Endothelial cell of umbilical vein (primary cell): ENCODE results near the gene CCL4. TPM values are rescaled to one million over a fixed set of nuclear protein-coding genes. Genes with fewer than 3 reads are reported as not detected.

ENCODE experiments used
- BruUV-seq: library from RNA; stranded (reverse); fragments of 400-500 nt; replicated peaks from 2 replicates; lab custom pipeline; 2021; lab: Mats Ljungman, UMichigan
- CTCF ChIA-PET: fragments of 300-600, 350-600 bp; sonication (Branson Sonifier 250); formaldehyde crosslinking; loops from one replicate; lab custom pipeline; 2021; ENCODE audit warnings: antibody characterized with exemption, inconsistent platforms; lab: Charles Lee
- POLR2A ChIA-PET: fragments of 300-600, 350-600 bp; sonication (Branson Sonifier 250); formaldehyde crosslinking; loops from one replicate; lab custom pipeline; 2021; ENCODE audit warnings: antibody characterized with exemption, inconsistent platforms; lab: Charles Lee
- DNase-seq: peaks from one replicate; pipeline ENCODE4 v3.0.0-alpha.2; 2011; ENCODE audit warnings: low read depth, low spot score
- FAIRE-seq: peaks from 2 replicates; lab custom pipeline; 2011; peaks lifted over from hg19 to GRCh38; lab: Jason Lieb, UNC
- H2AFZ ChIP-seq: 2 replicates; pipeline ENCODE4 v1.6.0; 2012; ENCODE audit warnings: low read depth, low read length, control low read depth, inconsistent platforms
- H3K27ac ChIP-seq: 2 replicates; pipeline ENCODE4 v1.5.1; 2011; ENCODE audit warnings: low read depth, mild to moderate bottlenecking, control low read depth, low read length, moderate library complexity; ENCODE audit not compliant: insufficient read depth
- H3K27me3 ChIP-seq, 2 experiments: 2 replicates each; pipeline versions ENCODE4 v1.6.0 to v1.6.1; 2011; ENCODE audit warnings: low read length in 2 of 2, mixed read lengths in 1 of 2; ENCODE audit not compliant: control insufficient read depth in 2 of 2, insufficient read depth in 2 of 2
- H3K36me3 ChIP-seq, 2 experiments: 2 replicates in 1 of 2; 3 replicates in 1 of 2; pipeline ENCODE4 v1.5.1; 2011; ENCODE audit warnings: low read length in 2 of 2, mild to moderate bottlenecking in 1 of 2, moderate library complexity in 1 of 2; ENCODE audit not compliant: control insufficient read depth in 2 of 2, insufficient read depth in 2 of 2; ENCODE audit errors: extremely low read depth in 1 of 2
- H3K4me1 ChIP-seq: 3 replicates; pipeline ENCODE4 v1.5.1; 2011; ENCODE audit warnings: mild to moderate bottlenecking, low read length; ENCODE audit not compliant: control insufficient read depth, insufficient read depth; ENCODE audit errors: extremely low read depth
- H3K4me2 ChIP-seq: 2 replicates; pipeline ENCODE4 v1.6.1; 2011; ENCODE audit warnings: low read length, control low read depth, mixed read lengths; ENCODE audit not compliant: insufficient read depth
- H3K4me3 ChIP-seq, 3 experiments: fragments of 200-600 bp in 1 of 3; sonication (generic), shearing (Covaris generic) in 1 of 3; replicated peaks in 1 of 3; 2 replicates each; pipeline ENCODE4 v1.5.1; 2011 to 2016; ENCODE audit warnings: control low read depth in 3 of 3, low read length in 3 of 3, mild to moderate bottlenecking in 2 of 3, inconsistent platforms in 1 of 3, low read depth in 1 of 3, moderate library complexity in 1 of 3; ENCODE audit not compliant: insufficient read depth in 1 of 3
- H3K79me2 ChIP-seq: 2 replicates; pipeline ENCODE4 v1.6.0; 2012; ENCODE audit warnings: low read length, inconsistent platforms; ENCODE audit not compliant: control insufficient read depth, insufficient read depth
- H3K9ac ChIP-seq: replicated peaks from 2 replicates; pipeline ENCODE3; 2011; ENCODE audit warnings: low read length, control low read depth; ENCODE audit not compliant: insufficient read depth; ENCODE audit errors: extremely low read depth
- H3K9me1 ChIP-seq: replicated peaks from 3 replicates; pipeline ENCODE4 v1.6.0; 2011; ENCODE audit warnings: mild to moderate bottlenecking, low read length; ENCODE audit not compliant: control insufficient read depth, insufficient read depth; ENCODE audit errors: extremely low read depth
- H3K9me3 ChIP-seq: replicated peaks from 2 replicates; pipeline ENCODE4 v1.5.1; 2012; ENCODE audit warnings: low read length, inconsistent platforms; ENCODE audit not compliant: control insufficient read depth, insufficient read depth
- H4K20me1 ChIP-seq: replicated peaks from 2 replicates; pipeline ENCODE3; 2011; ENCODE audit warnings: mild to moderate bottlenecking, low read length; ENCODE audit not compliant: control insufficient read depth, insufficient read depth; ENCODE audit errors: extremely low read depth
- CTCF ChIP-seq, 2 donors: IDR thresholded peaks; 1 replicate in 1 of 2; 2 replicates in 1 of 2; pipeline ENCODE4 v1.5.1; 2011; ENCODE audit warnings: low read length in 2 of 2, mild to moderate bottlenecking in 2 of 2, moderate library complexity in 2 of 2, control low read depth in 1 of 2, inconsistent platforms in 1 of 2, low read depth in 1 of 2; ENCODE audit not compliant: insufficient read depth in 1 of 2; ENCODE audit errors: extremely low read depth in 1 of 2
- EZH2 ChIP-seq: IDR thresholded peaks from 2 replicates; pipeline ENCODE4 v1.6.1; 2012; ENCODE audit warnings: borderline replicate concordance, low read depth, mild to moderate bottlenecking, moderate library complexity, low read length, inconsistent platforms; ENCODE audit not compliant: severe bottlenecking
- FOS ChIP-seq: IDR thresholded peaks from 2 replicates; pipeline ENCODE4 v1.6.1; 2011; ENCODE audit warnings: mild to moderate bottlenecking, low read length, moderate library complexity, borderline replicate concordance; ENCODE audit not compliant: insufficient read depth
- GATA2 ChIP-seq: IDR thresholded peaks from 2 replicates; pipeline ENCODE4 v1.7.0; 2011; ENCODE audit warnings: low read depth, mild to moderate bottlenecking, moderate library complexity, mixed read lengths, low read length; ENCODE audit not compliant: insufficient read length, insufficient read depth
- JUN ChIP-seq: IDR thresholded peaks from 2 replicates; pipeline ENCODE4 v1.6.1; 2011; ENCODE audit warnings: borderline replicate concordance, low read depth; ENCODE audit not compliant: insufficient read length, insufficient read depth
- MYC ChIP-seq: IDR thresholded peaks from one replicate; pipeline ENCODE4 v1.6.1; 2011; ENCODE audit warnings: mild to moderate bottlenecking, low read depth, low read length
- POLR2A ChIP-seq: IDR thresholded peaks from 2 replicates; pipeline ENCODE4 v1.6.1; 2012; ENCODE audit warnings: low read depth, mild to moderate bottlenecking, control low read depth, low read length
- POLR2AphosphoS5 ChIP-seq: IDR thresholded peaks from 2 replicates; pipeline ENCODE4 v1.6.1; 2012; ENCODE audit warnings: low read depth, mild to moderate bottlenecking, control low read depth, low read length, moderate library complexity; ENCODE audit not compliant: insufficient read depth
- dilution Hi-C: fragments of 300-500 bp; cut with MboI; formaldehyde crosslinking; loops from one replicate; pipeline ENCODE4 v1.15.0; 2019; ENCODE audit warnings: low sequenced_read_pairs; ENCODE audit not compliant: extremely low pct_ligation_motif_present
- intact Hi-C: fragments of 100-400 bp; cut with micrococcal nuclease; formaldehyde crosslinking; loops from one replicate; pipeline ENCODE4 v1.10.0; 2022
- polyA plus RNA-seq, 4 experiments: library from polyadenylated mRNA; depleted of rRNA in 3 of 4; stranded (reverse) in 3 of 4; unstranded in 1 of 4; fragments of >200 nt; gene quantifications; 2 replicates each; pipeline versions ENCODE4 v1.2.1 to v1.2.3, GENCODE V29; 2011 to 2012; ENCODE audit warnings: missing spikeins in 1 of 4
- total RNA-seq: library from RNA; stranded (reverse); gene quantifications from 2 replicates; pipeline ENCODE4 v1.2.3, GENCODE V29; 2021
- TF ChIP-seq, protein P1 (sequence below): IDR thresholded peaks from 2 replicates; pipeline ENCODE4 v1.6.1; 2011; ENCODE audit not compliant: insufficient read depth, insufficient read length

Gene CCL4
- total and polyA plus RNA-seq, 2 donors (not counting 3 experiments of a cell fraction or from before 2014, with no cell fraction given), result not detected

- no peak for FAIRE-seq
- Histone ChIP-seq H3K27me3 (peaks cover 8 to 9% of the 10 kb centered on the region in 2 experiments), H3K36me3 (no peaks in the 10 kb centered on the region), H3K9me1 (no peaks in the 10 kb centered on the region), H3K4me3 (no peak overlapping the region), H3K79me2 (no peaks in the 10 kb centered on the region), H3K27ac (no peak overlapping the region), H2AFZ (no peak overlapping the region), H4K20me1 (no peaks in the 10 kb centered on the region), H3K9ac (no peak overlapping the region), H3K4me2 (no peak overlapping the region), H3K9me3 (no peaks in the 10 kb centered on the region), H3K4me1 (no peaks in the 10 kb centered on the region)
- POLR2A ChIA-PET, result no interaction called here
- BruUV-seq, result no TSS peak
- TF ChIP-seq POLR2AphosphoS5 (no peak), GATA2 (no peak), FOS (no peak), EZH2 (no peak), CTCF (IDR thresholded peaks at IDR 0.05; ENCODE audit: extremely low read depth in 1 of 2, insufficient read depth in 1 of 2, low read depth in 1 of 2, low read length in 2 of 2) (no peak), JUN (no peak), POLR2A (no peak), MYC (no peak)
- TF ChIP-seq, protein P1, sequence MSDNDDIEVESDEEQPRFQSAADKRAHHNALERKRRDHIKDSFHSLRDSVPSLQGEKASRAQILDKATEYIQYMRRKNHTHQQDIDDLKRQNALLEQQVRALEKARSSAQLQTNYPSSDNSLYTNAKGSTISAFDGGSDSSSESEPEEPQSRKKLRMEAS, result no peak
- CTCF ChIA-PET, result interaction anchor here (2.5 kb wide), 1 partner anchor 17 kb away, joined by 8 read pairs; no protein-coding TSS in a partner anchor
- no peak for DNase-seq
- dilution Hi-C loops, result no loop called here
- intact Hi-C loops, result no loop called here
Measured at GRCh38 chr17:36089339-36089865, 14.2 kb upstream of the CCL4 start.
